ENCODE measurements around the gene GFER.

DNA sequence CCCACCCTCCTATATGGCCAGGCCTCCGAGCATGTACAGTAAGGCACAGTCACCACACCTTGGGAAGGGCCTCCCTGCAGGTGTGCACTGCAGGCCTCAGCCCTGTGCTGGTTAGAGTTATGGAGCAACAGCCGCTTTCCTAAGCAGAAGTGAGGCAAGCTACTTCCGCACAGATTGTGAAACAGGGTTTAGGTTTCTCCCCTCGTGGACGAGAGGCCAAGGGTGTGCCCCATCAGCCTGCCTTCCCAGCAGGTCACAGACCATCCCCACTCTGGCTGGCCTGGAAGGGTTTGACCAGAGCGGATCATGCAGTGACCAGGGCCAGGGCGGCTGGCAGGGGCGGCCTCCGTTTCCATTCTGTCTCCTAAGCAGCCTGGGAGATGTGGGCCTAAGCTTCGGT is 45.7 kb upstream of the GFER start:
- TF ChIP-seq, protein P1, sequence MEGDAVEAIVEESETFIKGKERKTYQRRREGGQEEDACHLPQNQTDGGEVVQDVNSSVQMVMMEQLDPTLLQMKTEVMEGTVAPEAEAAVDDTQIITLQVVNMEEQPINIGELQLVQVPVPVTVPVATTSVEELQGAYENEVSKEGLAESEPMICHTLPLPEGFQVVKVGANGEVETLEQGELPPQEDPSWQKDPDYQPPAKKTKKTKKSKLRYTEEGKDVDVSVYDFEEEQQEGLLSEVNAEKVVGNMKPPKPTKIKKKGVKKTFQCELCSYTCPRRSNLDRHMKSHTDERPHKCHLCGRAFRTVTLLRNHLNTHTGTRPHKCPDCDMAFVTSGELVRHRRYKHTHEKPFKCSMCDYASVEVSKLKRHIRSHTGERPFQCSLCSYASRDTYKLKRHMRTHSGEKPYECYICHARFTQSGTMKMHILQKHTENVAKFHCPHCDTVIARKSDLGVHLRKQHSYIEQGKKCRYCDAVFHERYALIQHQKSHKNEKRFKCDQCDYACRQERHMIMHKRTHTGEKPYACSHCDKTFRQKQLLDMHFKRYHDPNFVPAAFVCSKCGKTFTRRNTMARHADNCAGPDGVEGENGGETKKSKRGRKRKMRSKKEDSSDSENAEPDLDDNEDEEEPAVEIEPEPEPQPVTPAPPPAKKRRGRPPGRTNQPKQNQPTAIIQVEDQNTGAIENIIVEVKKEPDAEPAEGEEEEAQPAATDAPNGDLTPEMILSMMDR (IDR thresholded peaks at IDR 0.05) = no peak
- TF ChIP-seq POLR2A (IDR thresholded peaks at IDR 0.05) = no peak
